Measurements from ENCODE around the gene EXOC4.
"Not testable (repeated sequence)": the region's sequence is repeated elsewhere in the genome, so short reads cannot be mapped to it uniquely, and the experiment has no call there.

EXOC4 gene

DNA sequence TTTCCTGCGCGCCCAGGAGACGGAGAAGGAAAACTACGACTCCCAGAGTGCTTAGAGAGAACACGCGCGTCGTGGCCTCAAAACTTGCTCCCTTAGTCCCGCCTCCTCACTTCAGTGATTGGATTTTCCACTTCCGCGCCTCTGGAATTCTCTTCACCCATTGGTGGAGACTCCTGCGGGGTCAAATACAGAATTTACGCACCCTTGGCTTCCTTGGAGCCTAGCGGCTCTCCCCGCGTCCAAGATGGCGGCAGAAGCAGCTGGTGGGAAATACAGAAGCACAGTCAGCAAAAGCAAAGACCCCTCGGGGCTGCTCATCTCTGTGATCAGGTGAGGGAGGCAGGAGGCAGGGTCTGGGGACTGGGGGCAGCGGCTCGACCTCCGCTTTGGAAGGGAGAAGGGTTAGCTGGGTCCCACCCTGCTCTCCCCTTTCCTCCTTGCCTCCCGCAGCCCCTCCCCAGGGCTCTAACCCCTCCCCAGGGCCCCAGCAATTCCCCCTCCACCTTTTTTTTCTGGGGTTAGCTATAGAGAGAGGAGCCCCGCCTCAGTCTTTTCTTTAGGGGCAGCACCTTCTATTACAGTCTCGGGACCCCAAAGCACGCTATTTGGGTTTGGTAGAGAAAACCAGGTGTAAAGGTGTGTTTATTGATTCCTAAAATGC lies at the start of gene EXOC4:
TSS of gene EXOC4 (plus strand) at position 221 of the 661 bp plus-strand sequence.
- peak; percentile 96 for DNase-seq

DNA sequence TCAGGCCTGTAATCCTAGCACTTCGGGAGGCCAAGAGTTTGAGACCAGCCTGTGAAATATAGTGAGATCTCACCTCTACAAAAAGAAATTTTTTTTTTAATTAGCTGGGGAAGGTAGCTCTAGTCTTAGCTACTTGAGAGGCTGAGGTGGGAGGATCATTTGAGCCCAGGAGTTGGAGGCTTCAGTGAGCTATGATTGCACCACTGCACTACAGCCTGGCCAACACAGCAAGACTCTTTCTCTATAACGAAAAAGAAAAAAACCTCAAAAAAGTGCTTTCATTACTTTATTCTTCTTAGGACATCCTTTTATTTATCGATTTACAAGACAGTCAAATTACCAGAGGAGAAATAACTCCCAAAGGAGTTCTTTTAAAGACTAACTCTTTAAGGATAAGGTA lies 49.4 kb upstream of the EXOC4 start:
- no peak for DNase-seq

DNA sequence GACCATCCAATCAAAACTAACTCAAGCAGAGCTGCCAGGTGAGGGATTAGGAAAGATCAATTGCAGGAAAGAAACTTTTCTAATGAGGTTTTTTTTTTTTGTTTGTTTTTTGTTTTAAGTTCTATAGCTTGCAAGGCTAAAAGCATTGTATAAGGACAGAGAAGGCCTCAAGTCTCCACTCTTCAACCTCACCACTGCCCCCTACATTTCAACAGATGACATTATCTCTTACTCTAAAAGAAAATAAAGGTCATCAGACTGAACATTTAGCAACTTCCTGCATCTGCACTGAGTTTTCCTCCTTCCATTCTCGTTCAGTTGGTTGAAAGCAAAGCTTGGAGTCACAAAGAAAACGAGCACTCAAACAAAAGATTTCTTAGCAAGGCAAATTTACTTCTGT lies 45.2 kb upstream of the EXOC4 start:
- no peak for DNase-seq

DNA sequence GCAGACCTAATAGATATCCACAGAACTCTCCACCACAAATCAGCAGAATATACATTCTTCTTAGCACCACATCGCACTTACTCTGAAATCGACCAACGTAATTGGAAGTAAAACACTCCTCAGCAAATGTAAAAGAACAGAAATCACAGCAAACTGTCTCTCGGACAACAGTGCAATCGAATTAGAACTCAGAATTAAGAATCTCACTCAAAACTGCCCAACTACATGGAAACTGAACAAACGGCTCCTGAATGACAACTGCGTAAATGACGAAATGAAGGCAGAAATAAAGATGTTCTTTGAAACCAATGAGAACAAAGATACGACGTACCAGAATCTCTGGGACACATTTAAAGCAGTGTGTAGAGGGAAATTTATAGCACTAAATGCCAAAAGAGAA lies 42.1 kb upstream of the EXOC4 start:
- DNase-seq = not testable (repeated sequence)

DNA sequence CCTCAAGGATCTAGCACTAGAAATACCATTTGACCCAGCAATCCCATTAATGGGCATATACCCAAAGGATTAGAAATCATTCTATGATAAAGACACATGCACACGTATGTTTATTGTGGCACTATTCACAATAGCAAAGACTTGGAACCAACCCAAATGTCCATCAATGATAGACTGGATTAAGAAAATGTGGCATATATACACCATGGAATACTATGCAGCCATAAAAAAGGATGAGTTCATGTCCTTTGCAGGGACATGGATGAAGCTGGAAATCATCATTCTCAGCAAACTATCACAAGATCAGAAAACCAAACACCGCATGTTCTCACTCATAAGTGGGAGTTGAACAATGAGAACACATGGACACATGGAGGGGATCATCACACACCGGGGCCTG lies 39.1 kb upstream of the EXOC4 start:
- DNase-seq = not testable (repeated sequence)

DNA sequence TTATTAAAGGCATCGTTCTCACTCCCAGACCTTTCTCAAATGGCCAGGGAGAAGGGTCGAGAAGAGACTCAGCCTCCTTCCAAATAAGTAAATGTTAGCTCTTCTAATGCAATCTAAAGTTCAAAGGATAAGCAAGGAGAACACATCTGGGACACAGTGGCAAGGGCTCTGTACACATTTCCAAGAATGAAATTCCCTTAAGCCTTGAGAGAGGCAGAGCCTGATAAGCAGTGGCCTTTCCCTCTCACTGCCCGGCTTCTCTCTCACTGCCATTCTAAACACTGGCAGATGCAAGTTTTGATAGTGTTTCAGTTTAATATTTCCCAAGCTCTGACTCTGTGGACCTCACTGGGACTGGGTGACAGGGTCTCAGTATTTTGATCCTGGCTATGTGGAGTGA lies 35.1 kb upstream of the EXOC4 start:
- no peak for DNase-seq

DNA sequence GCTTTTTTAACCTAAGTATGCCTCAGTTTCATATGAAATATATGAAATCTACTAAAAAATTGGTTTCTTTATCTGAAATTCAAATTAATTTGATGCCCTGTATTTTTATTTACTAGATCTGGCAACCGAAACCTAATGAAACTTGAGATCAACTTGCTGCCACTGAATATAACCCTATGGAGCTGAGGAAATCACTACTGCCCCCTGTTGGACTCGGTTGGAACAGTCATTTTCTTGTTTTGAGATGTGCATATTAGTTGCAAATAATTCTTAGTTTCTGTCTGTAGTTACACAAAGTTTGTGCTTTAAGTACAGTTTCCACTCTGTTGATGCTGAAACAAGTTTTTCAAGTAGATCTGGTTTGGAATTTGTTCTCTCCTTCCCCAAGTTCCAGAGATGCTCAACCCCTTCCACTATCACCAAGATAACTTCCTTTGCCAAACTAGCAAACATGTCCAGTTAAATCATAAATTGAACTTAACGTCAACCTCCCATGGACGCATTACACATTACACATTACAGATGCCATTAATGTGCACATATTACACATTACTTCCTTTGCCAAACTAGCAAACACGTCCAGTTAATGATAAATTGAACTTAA lies 22.2 kb upstream of the EXOC4 start:
- DNase-seq = no peak

DNA sequence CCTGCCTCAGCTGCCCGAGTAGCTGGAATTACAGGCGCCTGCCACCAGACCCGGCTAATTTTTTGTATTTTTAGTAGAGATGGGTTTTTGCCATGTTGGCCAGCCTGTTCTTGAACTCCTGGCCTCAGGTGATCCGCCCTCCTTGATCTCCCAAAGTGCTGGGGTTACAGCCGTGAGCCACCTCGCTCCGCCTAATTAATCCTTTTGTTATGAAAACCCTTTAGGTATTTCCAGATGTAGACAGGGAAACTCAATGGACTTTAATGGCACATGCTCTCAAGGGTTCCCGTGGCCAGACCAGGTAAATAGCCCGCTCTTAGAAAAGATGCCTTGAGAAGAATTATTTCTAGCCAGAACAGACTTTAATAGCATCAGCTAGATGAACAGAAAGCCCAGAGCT lies 19.7 kb upstream of the EXOC4 start:
- no peak for DNase-seq

DNA sequence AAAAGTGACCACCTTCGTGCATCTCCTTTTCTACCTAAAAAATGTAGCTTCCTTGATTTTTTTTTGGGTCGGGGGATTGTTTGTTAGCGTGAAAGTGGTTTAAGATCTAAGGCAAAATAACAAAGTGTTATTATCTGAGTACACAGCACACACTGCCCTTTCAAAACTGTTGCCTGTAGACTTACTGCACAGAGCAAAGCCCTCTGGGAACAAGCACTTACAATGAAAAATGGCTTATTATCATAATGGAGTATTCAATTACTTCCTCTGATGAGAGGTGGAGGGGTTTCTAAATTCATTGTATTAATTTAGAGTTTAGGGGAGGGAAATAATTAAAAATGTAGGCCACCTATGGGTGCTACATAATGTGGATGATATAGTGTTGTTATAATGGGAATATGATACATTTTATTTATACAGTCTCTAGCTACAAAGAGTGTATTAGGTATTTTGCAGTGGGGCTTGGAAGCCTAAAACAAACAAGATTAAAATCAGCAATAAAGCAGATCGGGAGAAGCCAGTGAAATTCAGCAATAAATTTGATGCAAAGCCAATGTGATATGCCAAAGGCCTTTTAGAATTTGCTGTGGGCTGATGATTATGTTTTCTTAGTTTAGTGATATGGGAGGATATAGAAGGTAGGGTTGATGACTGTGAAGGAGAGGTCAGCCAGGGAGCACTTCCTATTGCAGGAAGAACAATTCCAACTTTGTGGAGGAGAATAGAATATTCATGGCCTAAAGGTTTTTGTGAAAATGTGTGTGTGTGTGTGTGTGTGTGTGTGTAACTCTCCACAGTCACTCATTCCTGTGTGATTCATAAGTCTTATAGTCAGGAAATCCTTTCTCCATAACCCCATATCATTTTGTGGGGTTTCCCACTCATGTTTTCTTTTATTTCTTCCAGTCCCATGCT lies 17.7 kb upstream of the EXOC4 start:
- no peak for DNase-seq

DNA sequence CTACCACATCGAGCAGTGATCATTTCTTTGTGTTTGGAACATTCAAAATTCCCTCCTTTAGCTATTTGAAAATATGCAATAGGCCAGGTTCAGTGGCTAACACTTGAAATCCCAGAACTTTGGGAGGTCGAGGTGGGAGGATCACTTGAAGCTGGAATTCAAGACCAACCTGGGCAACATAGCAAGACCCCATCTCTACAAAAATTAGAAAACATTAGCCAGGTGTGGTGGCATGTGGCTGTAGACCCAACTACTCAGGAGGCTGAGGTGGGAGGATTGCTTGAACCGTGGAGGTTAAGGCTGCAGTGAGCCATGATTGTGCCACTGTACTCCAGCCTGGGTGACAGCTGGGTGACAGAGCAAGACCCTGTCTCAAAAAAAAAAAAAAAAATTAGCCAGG lies 15.3 kb upstream of the EXOC4 start:
- no peak for DNase-seq

DNA sequence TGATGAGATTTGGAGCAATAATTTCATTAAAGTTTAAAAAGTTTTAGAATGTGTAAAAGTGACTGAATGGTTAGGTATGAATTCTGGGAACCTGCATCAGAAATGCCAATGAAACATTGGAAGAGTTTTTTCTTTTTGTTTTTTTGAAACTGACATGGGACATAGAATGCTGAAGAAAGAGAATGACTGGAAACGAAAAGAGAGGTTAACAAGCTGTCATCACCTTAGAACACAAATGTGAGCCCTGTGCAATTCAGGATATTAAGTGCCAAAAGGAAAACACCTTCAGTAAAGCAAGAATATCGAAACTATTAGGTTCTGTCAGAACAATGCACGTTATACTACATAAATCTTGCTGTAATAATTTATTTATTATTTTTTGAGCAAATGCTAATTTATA lies 12.6 kb upstream of the EXOC4 start:
- no peak for DNase-seq

DNA sequence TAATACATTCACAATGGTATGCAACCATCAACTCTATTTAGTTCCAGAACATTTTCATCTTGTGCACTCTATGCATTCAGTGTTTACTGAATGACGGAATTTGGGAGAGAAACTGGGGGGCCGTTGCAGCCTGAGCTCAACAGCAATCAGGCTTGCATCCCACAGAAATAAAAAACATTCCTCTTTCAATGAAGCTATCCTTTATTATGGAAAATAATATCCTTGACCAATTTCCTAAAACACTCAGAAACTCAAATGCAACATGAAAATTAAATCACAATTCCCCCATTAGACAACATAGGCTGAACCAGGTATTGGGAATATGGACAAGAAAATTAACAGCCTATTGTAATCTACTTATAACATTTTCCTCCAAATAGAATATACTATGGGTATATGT lies 6.3 kb upstream of the EXOC4 start:
- no peak for DNase-seq

DNA sequence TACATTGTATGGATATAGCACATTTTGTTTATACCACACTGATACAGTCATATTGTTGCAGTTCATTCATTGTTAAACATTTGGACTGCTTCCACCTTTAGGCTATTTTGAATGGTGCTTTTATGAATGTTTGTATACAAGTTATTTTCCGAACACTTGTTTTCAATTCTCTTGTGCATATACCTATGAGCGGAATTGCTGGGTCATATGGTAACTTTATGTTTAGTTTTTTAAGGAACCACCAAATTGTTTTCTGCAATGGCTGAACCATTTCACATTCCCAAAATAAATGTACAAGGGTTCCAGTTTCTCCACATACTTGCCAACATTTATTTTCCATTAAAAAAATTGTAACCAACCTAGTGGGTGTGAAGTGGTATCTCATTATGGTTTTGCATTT lies 4.0 kb upstream of the EXOC4 start:
- DNase-seq = no peak

DNA sequence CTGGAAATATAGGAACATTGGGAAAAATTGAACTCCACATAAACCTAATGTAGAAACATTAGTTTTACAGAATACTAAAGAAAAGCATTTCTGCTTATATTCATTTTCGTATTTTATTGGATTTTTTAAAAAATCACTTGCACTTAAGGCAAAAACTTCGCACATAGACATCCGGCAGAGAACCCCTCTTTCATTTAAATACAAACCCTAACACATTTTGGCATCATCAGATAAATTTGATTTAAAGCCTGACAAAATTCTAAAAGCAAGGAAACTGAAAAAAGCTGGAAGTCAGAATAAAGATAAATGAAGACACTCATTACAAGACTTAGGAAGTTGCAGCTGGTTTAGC lies 396 bp upstream of the EXOC4 start:
- no peak for DNase-seq

DNA sequence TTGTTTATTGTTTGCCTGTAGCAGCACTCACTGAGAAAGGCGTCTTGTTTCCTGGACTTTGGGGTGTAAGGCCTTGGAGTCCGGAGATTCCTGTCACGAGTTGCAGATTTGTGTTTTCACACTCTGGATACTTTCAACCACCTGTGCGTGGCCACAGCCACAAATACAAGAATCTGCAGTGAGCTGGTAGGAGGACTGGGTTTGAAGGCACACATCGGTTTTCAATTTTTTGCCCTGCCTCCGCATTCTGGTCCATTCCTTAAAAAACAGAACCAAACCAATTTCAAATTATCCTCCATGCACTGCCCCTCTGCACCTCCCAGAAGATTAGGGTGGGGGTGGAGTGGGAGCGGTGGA lies 619 bp downstream of the EXOC4 start:
- no peak for DNase-seq

DNA sequence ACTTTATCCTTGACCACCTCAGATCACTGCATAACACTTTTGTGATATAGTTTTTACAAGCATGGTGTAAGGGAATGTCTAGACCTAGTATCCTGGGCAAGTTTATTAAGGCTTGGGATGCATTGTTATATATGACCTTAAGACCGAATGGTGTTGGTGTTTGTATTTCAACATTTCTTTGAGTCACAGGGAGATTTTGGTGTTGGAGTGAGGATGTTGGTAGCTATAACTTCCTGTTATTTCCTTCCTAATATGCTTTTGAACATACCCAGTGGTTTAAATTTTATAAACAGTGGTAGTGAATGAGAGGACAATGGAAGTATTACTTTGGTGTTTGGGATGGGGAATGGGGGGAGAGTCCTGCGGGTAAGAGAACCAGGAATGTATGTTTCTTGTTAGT lies 2.6 kb downstream of the EXOC4 start:
- no peak for DNase-seq

DNA sequence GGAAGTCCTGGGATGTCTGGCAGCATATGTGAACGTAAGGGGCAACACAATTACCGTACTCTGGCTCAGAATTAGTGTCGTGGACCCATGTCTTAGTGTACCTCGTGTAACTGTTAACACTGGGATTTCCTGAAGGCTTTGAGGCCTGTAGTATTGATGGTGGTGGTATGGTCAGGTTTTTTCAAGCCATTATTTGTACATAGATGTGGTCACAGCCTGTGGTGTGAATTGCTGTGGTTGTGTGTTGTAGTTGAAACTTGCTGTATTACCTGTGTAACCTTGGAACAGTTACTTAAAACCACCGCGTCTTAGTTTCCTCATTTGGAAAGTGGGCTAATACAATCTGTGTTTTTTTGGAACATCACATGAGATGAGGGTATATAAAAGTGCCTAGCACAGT lies 5.3 kb downstream of the EXOC4 start:
- no peak for DNase-seq

DNA sequence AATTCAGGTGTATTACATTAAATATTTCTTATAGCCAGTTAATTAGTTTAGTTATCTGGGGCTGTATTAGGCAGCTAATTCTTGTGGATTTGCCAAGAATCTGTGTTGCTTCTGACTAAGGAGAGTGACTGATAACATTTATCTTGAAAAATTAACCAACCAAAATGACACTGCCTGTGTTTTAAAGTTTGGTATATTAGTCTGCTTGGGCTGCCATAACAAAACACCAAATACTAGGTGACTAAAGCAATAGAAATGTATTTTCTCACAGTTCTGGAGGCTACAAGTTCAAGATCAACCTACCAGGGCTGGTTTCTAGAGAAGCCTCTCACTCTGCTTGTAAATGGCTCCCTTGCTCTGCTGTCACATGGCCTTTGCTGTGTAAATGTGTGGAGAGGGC lies 12.9 kb downstream of the EXOC4 start:
- no peak for DNase-seq

DNA sequence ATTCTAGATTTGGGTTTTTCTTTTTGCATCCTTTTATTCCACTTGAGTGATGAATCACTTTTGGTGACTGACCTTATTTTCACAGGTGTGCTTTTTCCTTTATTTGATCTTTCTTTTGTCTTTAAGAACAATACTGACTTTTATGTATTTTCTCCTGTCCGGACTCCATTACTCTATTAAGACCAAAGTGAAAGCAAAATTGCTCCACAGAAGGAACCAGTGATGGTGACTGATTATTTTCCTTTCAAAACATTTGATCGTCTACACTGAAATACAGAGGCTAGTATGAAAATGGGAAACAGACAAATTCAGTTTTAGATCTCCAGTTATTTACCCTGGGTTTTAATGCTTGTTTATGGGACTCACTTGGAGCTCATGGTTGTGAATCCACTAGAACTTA lies 15.5 kb downstream of the EXOC4 start:
- DNase-seq = no peak

DNA sequence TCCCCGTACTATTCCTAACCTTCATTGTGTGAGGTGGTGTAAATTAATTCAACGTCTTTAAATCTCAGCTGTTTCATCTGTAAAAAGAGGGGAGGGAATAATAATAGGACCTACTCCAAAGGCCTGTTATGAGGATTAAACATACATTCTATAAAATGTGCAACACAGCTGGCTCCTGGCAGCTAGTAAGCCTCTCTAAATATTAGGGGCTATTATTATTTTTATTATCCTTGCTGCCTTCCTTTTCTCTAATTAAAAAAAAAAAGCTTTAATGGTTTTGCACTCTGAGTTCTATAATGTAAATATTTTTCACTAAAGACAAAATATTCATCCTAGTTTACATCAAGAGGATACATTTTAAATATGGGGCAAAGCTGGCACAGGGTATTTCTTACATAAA lies 19.5 kb downstream of the EXOC4 start:
- DNase-seq = no peak

DNA sequence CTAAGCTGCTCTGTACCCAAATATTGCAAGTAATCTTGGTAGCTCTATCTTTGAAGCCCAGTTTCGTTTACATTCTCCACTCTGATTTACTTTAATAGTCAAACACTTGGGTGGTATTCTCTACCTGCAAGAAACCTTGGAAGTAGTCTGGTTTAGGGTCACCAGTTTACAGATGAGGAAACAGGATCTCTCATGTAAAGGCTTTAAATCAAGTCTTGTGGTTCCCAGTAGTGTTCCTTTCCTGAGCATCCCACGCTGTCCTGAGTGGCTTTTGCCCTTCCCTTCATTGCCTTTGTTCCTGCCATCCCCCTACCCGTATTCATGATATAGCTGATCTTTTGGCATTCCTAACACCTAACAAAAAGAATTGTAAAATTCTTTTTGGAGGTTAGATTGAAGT lies 20.3 kb downstream of the EXOC4 start:
- DNase-seq = no peak

DNA sequence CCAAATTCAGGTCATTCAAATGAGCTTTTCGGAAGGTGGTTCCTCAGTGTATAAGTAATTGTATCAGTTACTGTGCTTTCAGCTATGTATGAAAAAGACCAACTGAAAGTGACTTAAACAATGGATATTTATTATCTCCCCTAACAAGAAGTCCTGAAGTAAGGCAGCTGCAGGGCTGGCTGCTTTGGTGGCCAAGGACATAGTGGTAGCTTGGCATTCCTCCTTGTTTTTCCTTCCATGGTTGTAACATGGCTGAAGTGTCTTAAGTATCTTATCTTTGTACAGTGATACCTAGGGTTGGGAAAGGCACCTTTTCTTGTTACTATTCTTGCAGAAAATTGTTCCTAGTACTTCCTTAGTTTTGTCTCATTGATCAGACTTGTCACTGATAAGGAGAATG lies 21.4 kb downstream of the EXOC4 start:
- no peak for DNase-seq

DNA sequence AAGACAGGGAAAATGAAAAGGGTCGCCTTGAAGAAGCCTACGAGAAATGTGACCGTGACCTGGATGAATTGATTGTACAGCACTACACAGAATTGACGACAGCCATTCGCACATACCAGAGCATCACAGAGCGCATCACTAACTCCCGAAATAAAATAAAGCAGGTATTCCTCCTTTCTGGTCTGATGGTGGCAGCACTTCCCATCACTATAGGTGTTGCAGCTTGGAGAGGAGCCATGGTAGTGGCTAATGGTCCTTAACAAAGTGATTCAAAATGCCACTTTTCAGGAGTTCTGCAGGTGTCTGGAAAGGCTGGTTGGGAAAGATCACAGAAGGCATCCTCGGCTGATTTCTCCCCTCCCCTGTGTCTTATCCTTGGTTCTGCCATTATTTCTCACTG lies 22.1 kb downstream of the EXOC4 start:
- no peak for DNase-seq

DNA sequence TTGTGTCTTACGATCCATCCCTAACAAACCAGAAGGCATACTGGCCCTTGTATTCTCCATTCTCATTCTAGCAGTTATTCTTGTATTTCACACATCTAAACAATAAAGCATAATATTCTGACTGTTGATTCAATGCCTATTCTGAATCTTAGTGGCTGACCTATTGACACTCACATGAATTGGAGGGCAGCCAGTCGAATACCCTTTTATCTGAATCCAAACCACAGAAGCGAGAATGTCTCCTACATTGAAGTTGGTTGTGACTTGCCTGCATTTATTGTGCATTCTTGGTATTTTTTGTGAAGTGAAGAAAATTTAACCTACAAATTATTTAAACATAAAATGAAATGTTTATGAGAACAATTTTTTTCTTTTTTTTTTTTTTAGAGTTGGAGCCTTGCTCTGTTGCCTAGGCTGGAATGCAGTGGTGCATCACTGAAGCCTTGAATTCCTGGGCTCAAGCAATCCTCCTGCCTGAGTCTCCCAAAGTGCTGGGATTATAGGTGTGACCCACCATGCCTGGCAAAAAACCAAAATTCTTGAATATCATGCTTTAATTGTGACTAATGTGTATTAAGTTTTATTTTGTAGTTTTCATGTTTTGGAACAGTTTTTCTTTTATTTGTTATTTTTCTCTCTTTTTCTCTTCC lies 22.7 kb downstream of the EXOC4 start:
- no peak for DNase-seq
